Adrenal gland (tissue), 12 donors: ENCODE results near the gene ECE2. TPM values are rescaled to one million over a fixed set of nuclear protein-coding genes. Genes with fewer than 3 reads are reported as not detected.
A peak's percentile ranks its signal among the peaks of the same experiment; 100 is the strongest.

Experiments used
- DNase-seq, 7 donors: peaks; one replicate each; pipeline ENCODE4 v3.0.0-alpha.2; 2019 to 2020
- H3K27ac ChIP-seq, 5 donors: fragments of 200-600 bp; sonication (generic) in 4 of 5; 1 replicate in 3 of 5; 2 replicates in 2 of 5; pipeline versions ENCODE4 v1.5.1 to v1.8.0; 2016 to 2020; ENCODE audit warnings: mild to moderate bottlenecking in 1 of 5
- H3K27me3 ChIP-seq: fragments of 200-600 bp; 2 replicates; pipeline ENCODE4 v1.8.0; 2021
- H3K36me3 ChIP-seq, 2 donors: fragments of 200-600 bp; replicated peaks in 1 of 2; 1 replicate in 1 of 2; 2 replicates in 1 of 2; pipeline versions ENCODE4 v1.5.1 to v1.8.0; 2018 to 2022
- H3K4me1 ChIP-seq, 2 donors: fragments of 200-600 bp; replicated peaks in 1 of 2; 1 replicate in 1 of 2; 2 replicates in 1 of 2; pipeline versions ENCODE4 v1.5.1 to v1.8.0; 2018 to 2021
- H3K4me3 ChIP-seq, 4 donors: fragments of 200-600 bp; sonication (generic) in 3 of 4; one replicate each; pipeline ENCODE4 v1.5.1; 2016 to 2018
- H3K9me3 ChIP-seq, 3 donors: fragments of 200-600 bp; sonication (generic) in 1 of 3; replicated peaks in 1 of 3; 1 replicate in 2 of 3; 2 replicates in 1 of 3; pipeline versions ENCODE4 v1.5.1 to v1.8.0; 2016 to 2021
- CTCF ChIP-seq, 6 experiments: fragments of 450-650 bp in 4 of 6; fragments of 200-600 bp in 2 of 6; sonication (generic) in 1 of 6; IDR thresholded peaks; 1 replicate in 5 of 6; 2 replicates in 1 of 6; pipeline versions ENCODE4 v1.5.1 to v1.8.0; 2016 to 2021; ENCODE audit warnings: antibody characterized with exemption in 6 of 6, mild to moderate bottlenecking in 2 of 6, moderate library complexity in 1 of 6
- POLR2A ChIP-seq, 2 donors: fragments of 450-650 bp; IDR thresholded peaks; one replicate each; pipeline ENCODE4 v1.6.1; 2017; ENCODE audit warnings: antibody characterized with exemption in 2 of 2, mild to moderate bottlenecking in 2 of 2, moderate library complexity in 1 of 2
- WGBS, 4 donors: extraction: QIAGEN DNeasy Blood & Tissue Kit in 2 of 4; methylation state at CpG; one replicate each; pipeline versions ENCODE4 v1.1.5 to v1.1.7; 2013 to 2017; 5-methylcytosine and 5-hydroxymethylcytosine counted together
- intact Hi-C, 2 donors: fragments of 100-400 bp; cut with DNase I; formaldehyde crosslinking; loops; one replicate each; pipeline versions ENCODE4 v1.14.1 to v1.15.0; 2022 to 2023
- polyA plus RNA-seq, 3 donors: library from polyadenylated mRNA; stranded (reverse); fragments of 200-250 nt in 2 of 3; fragments of 350-450 nt in 1 of 3; fragmentation: Illumina TruSeq in 1 of 3; extraction: RNeasy Lipid Tissue Mini Kit (QIAGEN cat#74804) in 1 of 3; gene quantifications; one replicate each; pipeline ENCODE4 v1.2.3, GENCODE V29; 2013 to 2014
- total RNA-seq, 9 donors: library from RNA; depleted of rRNA in 4 of 9; stranded (reverse); fragments of >200 nt in 4 of 9; fragments of 120-200 nt in 1 of 9; fragmentation: NEBNext Ultra II Directional in 1 of 9; extraction: Animal tissue kit (Norgen Biotek cat#: 25700) in 1 of 9; gene quantifications; one replicate each; pipeline versions ENCODE4 v1.1.0 to v1.2.4, GENCODE V29; 2013 to 2023
- donor health status: healthy with polysubstance abuse.
- donor health status: Bipolar disorder and iron deficiency.
- donor health status: DM: yes; HTN: yes; CAD: no.
- donor health status: DM: no; HTN: no; CAD: no.
- donor health status: DM: no; HTN: no; CAD: no.
- donor health status: DM: yes; HTN: yes; CAD: no.

Gene ECE2
- total and polyA plus RNA-seq, 12 donors = 0.27 to 15.2 (median 5.8) TPM; not detected in 4

- peaks cover 0 to 19% of the 10 kb centered on the region in 2 donors for H3K36me3 ChIP-seq
These were observed 27.1 kb upstream of the ECE2 start, which contains the start of gene ALG3 for GRCh38 chr3:184248454-184249411. Gene ALG3, minus strand, starts transcription at chr3:184248962. Its CDS starts 22 bp downstream, at chr3:184248940.

GRCh38 chr3:184249412-184250166 is 26.2 kb upstream of the ECE2 start, which contains the start of gene EEF1AKMT4:
Gene EEF1AKMT4, plus strand, starts transcription at chr3:184249672. Its CDS starts 23 bp downstream, at chr3:184249695.
- Histone ChIP-seq H3K27ac (peak within 1 kb of the TSS; percentile 61 to 86 (median 72)), H3K4me1 (peaks cover 4 to 15% of the 10 kb centered on the region in 2 donors), H3K27me3 (no peaks in the 10 kb centered on the region), H3K36me3 (peaks cover 0 to 11% of the 10 kb centered on the region in 2 donors), H3K4me3 (peak within 1 kb of the TSS; percentile 55 to 84 (median 79)), H3K9me3 (no peaks in the 10 kb centered on the region)
- TF ChIP-seq CTCF (IDR thresholded peaks at IDR 0.05) = peak; percentile 41 to 70 (median 55)
- peak in 1 of 2 donors; percentile 61 for TF ChIP-seq POLR2A (IDR thresholded peaks at IDR 0.05)
- peak; percentile 95 to 99 (median 98) for DNase-seq
- 0% methylated on average over 13 to 54 of the region's 54 CpGs for WGBS, 4 donors
- intact Hi-C loops = loop anchor here (10.0 kb wide), 1 partner anchor 355 kb away; no protein-coding TSS in a partner anchor

More at GRCh38 chr3:184248454-184249411, 27.1 kb upstream of the ECE2 start, which contains the start of gene ALG3:
- DNase-seq = peak; percentile 80 to 91 (median 87)
- Histone ChIP-seq H3K27ac (peak within 1 kb of the TSS; percentile 61 to 86 (median 72)), H3K4me1 (peaks cover 4 to 15% of the 10 kb centered on the region in 2 donors), H3K27me3 (no peaks in the 10 kb centered on the region), H3K4me3 (peak within 1 kb of the TSS; percentile 55 to 84 (median 79)), H3K9me3 (no peaks in the 10 kb centered on the region)
- WGBS, 4 donors = 0 to 1% (median 0%) methylated on average over 29 to 49 of the region's 49 CpGs
- intact Hi-C loops = loop anchor here (10.0 kb wide), 1 partner anchor 354 kb away; no protein-coding TSS in a partner anchor
- TF ChIP-seq POLR2A (IDR thresholded peaks at IDR 0.05) = peak; percentile 53 to 70
- peak in 1 of 6 experiments; percentile 3 for TF ChIP-seq CTCF (IDR thresholded peaks at IDR 0.05)

- Histone ChIP-seq H3K9me3 (no peaks in the 10 kb centered on the region), H3K4me1 (peaks cover 4 to 15% of the 10 kb centered on the region in 2 donors), H3K27ac (peak overlapping the region in 4 of 5 donors; percentile 22 to 86 (median 55)), H3K27me3 (no peaks in the 10 kb centered on the region), H3K4me3 (peak overlapping the region in 3 of 4 donors; percentile 52 to 82 (median 76)), H3K36me3 (peaks cover 0 to 4% of the 10 kb centered on the region in 2 donors)
- 14 to 16% (median 14%) methylated on average over 16 to 20 of the region's 20 CpGs for WGBS, 4 donors
- TF ChIP-seq CTCF (IDR thresholded peaks at IDR 0.05) (peak; percentile 76 to 93 (median 85)), POLR2A (IDR thresholded peaks at IDR 0.05) (no peak)
- peak; percentile 88 to 97 (median 93) for DNase-seq
- intact Hi-C loops = no loop called here
These were observed 25.5 kb upstream of the ECE2 start for GRCh38 chr3:184250167-184250828.
